Activated CD8-positive, alpha-beta memory T cell treated with anti-CD3 and anti-CD28 coated beads, Interleukin-2, amount 50 U/mL, for 24 hours (primary cell): ENCODE results near the gene GTF2H4.
"Not testable (repeated sequence)": the region's sequence is repeated elsewhere in the genome, so short reads cannot be mapped to it uniquely, and the experiment has no call there.

Experiments used
- DNase-seq: peaks from one replicate; pipeline ENCODE4 v3.0.0-alpha.2; 2020; ENCODE audit errors: extremely low read depth

GTF2H4 gene

GRCh38 chr6:30894935-30895334 is 13.1 kb upstream of the GTF2H4 start:
- no peak for DNase-seq

- DNase-seq, result no peak
Measured at GRCh38 chr6:30895343-30895742, 12.7 kb upstream of the GTF2H4 start.

- no peak for DNase-seq
Measured at GRCh38 chr6:30896541-30896940, 11.5 kb upstream of the GTF2H4 start.

- DNase-seq, result no peak
Measured at GRCh38 chr6:30897882-30898281, 10.1 kb upstream of the GTF2H4 start.

- DNase-seq, result no peak
Measured at GRCh38 chr6:30898750-30899360, 9.2 kb upstream of the GTF2H4 start.

GRCh38 chr6:30900863-30901417 is 7.1 kb upstream of the GTF2H4 start:
- no peak for DNase-seq

- DNase-seq, result no peak
Measured at GRCh38 chr6:30901436-30901835, 6.6 kb upstream of the GTF2H4 start.

- DNase-seq, result not testable (repeated sequence)
Measured at GRCh38 chr6:30902196-30902595, 5.8 kb upstream of the GTF2H4 start.

GRCh38 chr6:30902709-30903108 is 5.3 kb upstream of the GTF2H4 start:
- no peak for DNase-seq

GRCh38 chr6:30903236-30903635 is 4.8 kb upstream of the GTF2H4 start:
- DNase-seq, result no peak

GRCh38 chr6:30907290-30907757 is 683 bp upstream of the GTF2H4 start:
- DNase-seq, result not testable (repeated sequence)

- no peak for DNase-seq
Measured at GRCh38 chr6:30908700-30909099, 693 bp downstream of the GTF2H4 start.

- not testable (repeated sequence) for DNase-seq
Measured at GRCh38 chr6:30910473-30910872, 2.5 kb downstream of the GTF2H4 start.

GRCh38 chr6:30912746-30913520 is 4.9 kb downstream of the GTF2H4 start:
- no peak for DNase-seq

- DNase-seq, result no peak
Measured at GRCh38 chr6:30913721-30914075, 5.7 kb downstream of the GTF2H4 start.

GRCh38 chr6:30914076-30914853 is 6.3 kb downstream of the GTF2H4 start, which contains the start of gene VARS2:
Gene VARS2 (plus strand): TSS chr6:30914238. CDS start chr6:30914837, 599 bp downstream.
- peak; percentile 60 for DNase-seq

- DNase-seq, result no peak
Measured at GRCh38 chr6:30914854-30915590, 7.0 kb downstream of the GTF2H4 start.

GRCh38 chr6:30915591-30915946 is 7.6 kb downstream of the GTF2H4 start:
- DNase-seq, result no peak

GRCh38 chr6:30917041-30917440 is 9.0 kb downstream of the GTF2H4 start:
- no peak for DNase-seq

- no peak for DNase-seq
Measured at GRCh38 chr6:30917487-30917886, 9.5 kb downstream of the GTF2H4 start.

- DNase-seq, result no peak
Measured at GRCh38 chr6:30918670-30919069, 10.7 kb downstream of the GTF2H4 start.

GRCh38 chr6:30922447-30922852 is 14.4 kb downstream of the GTF2H4 start:
- no peak for DNase-seq
